ENCODE measurements around the gene AXDND1. TPM values are rescaled to one million over a fixed set of nuclear protein-coding genes. Genes with fewer than 3 reads are reported as not detected.
"Not testable (repeated sequence)": the region's sequence is repeated elsewhere in the genome, so short reads cannot be mapped to it uniquely, and the experiment has no call there.

The AXDND1 gene
- total RNA-seq, 1 experiment from 2014 or later: 2.0 TPM

GRCh38 chr1:179441501-179441900 is 75.7 kb downstream of the AXDND1 start:
- no peak for DNase-seq (ENCODE audit: low read depth)
- in situ Hi-C loops (cut with HindIII; ENCODE audit: low pct_unique_long_range_greater_than_20kb, low sequenced_read_pairs): no loop called here

GRCh38 chr1:179442846-179443245 is 77.1 kb downstream of the AXDND1 start:
- in situ Hi-C loops (cut with HindIII; ENCODE audit: low pct_unique_long_range_greater_than_20kb, low sequenced_read_pairs); DNase-seq (ENCODE audit: low read depth): not testable (repeated sequence)

GRCh38 chr1:179445593-179445992 is 79.8 kb downstream of the AXDND1 start:
- in situ Hi-C loops (cut with HindIII; ENCODE audit: low pct_unique_long_range_greater_than_20kb, low sequenced_read_pairs): no loop called here
- DNase-seq (ENCODE audit: low read depth): no peak

GRCh38 chr1:179447489-179447888 is 81.7 kb downstream of the AXDND1 start:
- in situ Hi-C loops (cut with HindIII; ENCODE audit: low pct_unique_long_range_greater_than_20kb, low sequenced_read_pairs): no loop called here
- DNase-seq (ENCODE audit: low read depth): no peak

GRCh38 chr1:179448437-179449149 is 82.8 kb downstream of the AXDND1 start:
- DNase-seq (ENCODE audit: low read depth): no peak
- in situ Hi-C loops (cut with HindIII; ENCODE audit: low pct_unique_long_range_greater_than_20kb, low sequenced_read_pairs): no loop called here

- in situ Hi-C loops (cut with HindIII; ENCODE audit: low pct_unique_long_range_greater_than_20kb, low sequenced_read_pairs); DNase-seq (ENCODE audit: low read depth): not testable (repeated sequence)
Measured at GRCh38 chr1:179459606-179460206, 93.9 kb downstream of the AXDND1 start.

- in situ Hi-C loops (cut with HindIII; ENCODE audit: low pct_unique_long_range_greater_than_20kb, low sequenced_read_pairs); DNase-seq (ENCODE audit: low read depth): not testable (repeated sequence)
Measured at GRCh38 chr1:179465661-179466060, 99.9 kb downstream of the AXDND1 start.

- DNase-seq (ENCODE audit: low read depth): no peak
- in situ Hi-C loops (cut with HindIII; ENCODE audit: low pct_unique_long_range_greater_than_20kb, low sequenced_read_pairs): no loop called here
Measured at GRCh38 chr1:179474713-179475112, 108.9 kb downstream of the AXDND1 start.

- in situ Hi-C loops (cut with HindIII; ENCODE audit: low pct_unique_long_range_greater_than_20kb, low sequenced_read_pairs): no loop called here
- DNase-seq (ENCODE audit: low read depth): no peak
Measured at GRCh38 chr1:179476484-179476883, 110.7 kb downstream of the AXDND1 start.

- no peak for DNase-seq (ENCODE audit: low read depth)
- in situ Hi-C loops (cut with HindIII; ENCODE audit: low pct_unique_long_range_greater_than_20kb, low sequenced_read_pairs): no loop called here
Measured at GRCh38 chr1:179478370-179478769, 112.6 kb downstream of the AXDND1 start.

- DNase-seq (ENCODE audit: low read depth): no peak
- in situ Hi-C loops (cut with HindIII; ENCODE audit: low pct_unique_long_range_greater_than_20kb, low sequenced_read_pairs): no loop called here
Measured at GRCh38 chr1:179490611-179491010, 124.8 kb downstream of the AXDND1 start.

GRCh38 chr1:179493323-179493722 is 127.6 kb downstream of the AXDND1 start:
- in situ Hi-C loops (cut with HindIII; ENCODE audit: low pct_unique_long_range_greater_than_20kb, low sequenced_read_pairs): no loop called here
- no peak for DNase-seq (ENCODE audit: low read depth)

GRCh38 chr1:179506199-179506598 is 140.4 kb downstream of the AXDND1 start:
- in situ Hi-C loops (cut with HindIII; ENCODE audit: low pct_unique_long_range_greater_than_20kb, low sequenced_read_pairs): no loop called here
- no peak for DNase-seq (ENCODE audit: low read depth)

GRCh38 chr1:179509384-179509783 is 143.6 kb downstream of the AXDND1 start:
- in situ Hi-C loops (cut with HindIII; ENCODE audit: low pct_unique_long_range_greater_than_20kb, low sequenced_read_pairs): no loop called here
- no peak for DNase-seq (ENCODE audit: low read depth)

GRCh38 chr1:179510038-179510437 is 144.3 kb downstream of the AXDND1 start:
- in situ Hi-C loops (cut with HindIII; ENCODE audit: low pct_unique_long_range_greater_than_20kb, low sequenced_read_pairs): no loop called here
- DNase-seq (ENCODE audit: low read depth): no peak

- no peak for DNase-seq (ENCODE audit: low read depth)
- in situ Hi-C loops (cut with HindIII; ENCODE audit: low pct_unique_long_range_greater_than_20kb, low sequenced_read_pairs): no loop called here
Measured at GRCh38 chr1:179516976-179517705, 151.4 kb downstream of the AXDND1 start.

GRCh38 chr1:179518544-179518943 is 152.8 kb downstream of the AXDND1 start:
- in situ Hi-C loops (cut with HindIII; ENCODE audit: low pct_unique_long_range_greater_than_20kb, low sequenced_read_pairs); DNase-seq (ENCODE audit: low read depth): not testable (repeated sequence)

- no peak for DNase-seq (ENCODE audit: low read depth)
- in situ Hi-C loops (cut with HindIII; ENCODE audit: low pct_unique_long_range_greater_than_20kb, low sequenced_read_pairs): no loop called here
Measured at GRCh38 chr1:179529482-179530195, 163.9 kb downstream of the AXDND1 start.

GRCh38 chr1:179530352-179530751 is 164.6 kb downstream of the AXDND1 start:
- no peak for DNase-seq (ENCODE audit: low read depth)
- in situ Hi-C loops (cut with HindIII; ENCODE audit: low pct_unique_long_range_greater_than_20kb, low sequenced_read_pairs): no loop called here

Data from Caki2 (cell line).